Keratinocyte (primary cell): Measurements from ENCODE around the gene RAPGEF4. TPM values are rescaled to one million over a fixed set of nuclear protein-coding genes. Genes with fewer than 3 reads are reported as not detected.

Experiments
- DNase-seq: peaks from one replicate; pipeline ENCODE4 v3.0.0-alpha.2; 2011; ENCODE audit warnings: low read depth, missing footprints, low spot score
- FAIRE-seq: peaks from 2 replicates; lab custom pipeline; 2011; peaks lifted over from hg19 to GRCh38; lab: Jason Lieb, UNC
- H2AFZ ChIP-seq: 2 replicates; pipeline ENCODE4 v1.6.0; 2012; ENCODE audit warnings: low read length, control low read depth, inconsistent platforms; ENCODE audit not compliant: control insufficient read depth
- H3K27ac ChIP-seq: 2 replicates; pipeline ENCODE4 v1.5.1; 2011; ENCODE audit warnings: low read length; ENCODE audit not compliant: control insufficient read depth, insufficient read depth
- H3K27me3 ChIP-seq: 3 replicates; pipeline ENCODE4 v1.6.0; 2011; ENCODE audit warnings: low read length; ENCODE audit not compliant: control insufficient read depth, insufficient read depth; ENCODE audit errors: extremely low read depth
- H3K36me3 ChIP-seq, 2 experiments: 2 replicates in 1 of 2; 3 replicates in 1 of 2; pipeline ENCODE4 v1.5.1; 2011; ENCODE audit warnings: low read length in 2 of 2, mild to moderate bottlenecking in 1 of 2; ENCODE audit not compliant: control insufficient read depth in 2 of 2, insufficient read depth in 2 of 2; ENCODE audit errors: extremely low read depth in 1 of 2
- H3K4me1 ChIP-seq: 3 replicates; pipeline ENCODE4 v1.5.1; 2011; ENCODE audit warnings: low read length; ENCODE audit not compliant: control insufficient read depth, insufficient read depth; ENCODE audit errors: extremely low read depth
- H3K4me2 ChIP-seq: 3 replicates; pipeline ENCODE4 v1.6.0; 2011; ENCODE audit warnings: low read depth, low read length; ENCODE audit not compliant: control insufficient read depth, insufficient read depth; ENCODE audit errors: extremely low read depth
- H3K4me3 ChIP-seq, 3 experiments: fragments of 200-600 bp in 1 of 3; sonication (generic) in 1 of 3; 2 replicates in 2 of 3; 3 replicates in 1 of 3; pipeline ENCODE4 v1.5.1; 2011 to 2016; ENCODE audit warnings: low read length in 3 of 3, mild to moderate bottlenecking in 3 of 3, control low read depth in 2 of 3, inconsistent platforms in 1 of 3, low read depth in 1 of 3, mixed read lengths in 1 of 3, mixed run types in 1 of 3, moderate library complexity in 1 of 3; ENCODE audit not compliant: control insufficient read depth in 2 of 3, insufficient read depth in 2 of 3; ENCODE audit errors: extremely low read depth in 1 of 3
- H3K79me2 ChIP-seq: 2 replicates; pipeline ENCODE4 v1.6.0; 2012; ENCODE audit warnings: low read length; ENCODE audit not compliant: control insufficient read depth, insufficient read depth
- H3K9ac ChIP-seq: 3 replicates; pipeline ENCODE4 v1.6.0; 2011; ENCODE audit warnings: low read length; ENCODE audit not compliant: control insufficient read depth, insufficient read depth; ENCODE audit errors: extremely low read depth
- H3K9me1 ChIP-seq: 3 replicates; pipeline ENCODE4 v1.6.0; 2011; ENCODE audit warnings: low read length; ENCODE audit not compliant: control insufficient read depth, insufficient read depth; ENCODE audit errors: extremely low read depth
- H3K9me3 ChIP-seq: 2 replicates; pipeline ENCODE4 v1.5.1; 2012; ENCODE audit warnings: low read depth, low read length; ENCODE audit not compliant: control insufficient read depth
- H4K20me1 ChIP-seq: 3 replicates; pipeline ENCODE4 v1.6.0; 2011; ENCODE audit warnings: low read length; ENCODE audit not compliant: control insufficient read depth, insufficient read depth; ENCODE audit errors: extremely low read depth
- EZH2 ChIP-seq: IDR thresholded peaks from one replicate; pipeline ENCODE4 v1.6.1; 2012; ENCODE audit warnings: inconsistent platforms, mild to moderate bottlenecking, low read length, moderate library complexity
- dilution Hi-C: fragments of 300-500 bp; cut with MboI; formaldehyde crosslinking; loops from one replicate; pipeline ENCODE4 v1.7.0; 2020; ENCODE audit warnings: low sequenced_read_pairs; ENCODE audit not compliant: extremely low pct_ligation_motif_present
- polyA plus RNA-seq, 5 experiments: library from polyadenylated mRNA; depleted of rRNA in 3 of 5; stranded (reverse) in 3 of 5; stranded (forward) in 1 of 5; unstranded in 1 of 5; fragments of >200 nt; gene quantifications; 1 replicate in 1 of 5; 2 replicates in 3 of 5; 3 replicates in 1 of 5; pipeline versions ENCODE4 v1.2.1 to v1.2.3, GENCODE V29; 2011 to 2012; ENCODE audit warnings: missing spikeins in 2 of 5, low read depth in 1 of 5, low replicate concordance in 1 of 5
- TF ChIP-seq, protein P1 (sequence below), 3 experiments: IDR thresholded peaks in 1 of 3; conservative IDR thresholded peaks in 1 of 3; optimal IDR thresholded peaks in 1 of 3; 2 replicates in 2 of 3; 3 replicates in 1 of 3; pipeline versions ENCODE3 to v1.5.1; 2011; ENCODE audit warnings: low read length in 3 of 3, mild to moderate bottlenecking in 3 of 3, moderate library complexity in 2 of 3, control low read depth in 1 of 3, inconsistent platforms in 1 of 3; ENCODE audit not compliant: insufficient read depth in 2 of 3; ENCODE audit errors: extremely low read depth in 1 of 3

Gene RAPGEF4
- polyA plus RNA-seq, 1 donor (not counting 4 experiments of a cell fraction or from before 2014, with no cell fraction given): 1.6 TPM

DNA sequence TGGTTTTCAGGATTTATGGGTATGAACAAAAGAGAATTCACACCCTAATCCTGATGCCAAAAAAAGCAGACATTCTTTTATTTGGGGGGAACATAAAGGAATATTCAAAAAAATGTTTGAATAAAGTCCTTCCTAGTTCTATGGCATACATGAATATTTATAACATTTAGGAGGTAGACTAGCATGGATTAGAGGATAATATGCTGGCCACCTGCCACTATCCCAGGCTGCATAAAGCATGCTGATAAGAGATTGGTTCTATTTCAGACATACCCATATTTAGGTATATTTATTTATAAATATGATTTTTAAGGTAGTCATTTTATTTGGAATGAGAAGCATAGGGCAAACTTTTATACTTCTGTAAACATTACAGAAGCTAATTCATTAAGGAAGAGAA, 305.1 kb downstream of the RAPGEF4 start:
- TF ChIP-seq, protein P1, sequence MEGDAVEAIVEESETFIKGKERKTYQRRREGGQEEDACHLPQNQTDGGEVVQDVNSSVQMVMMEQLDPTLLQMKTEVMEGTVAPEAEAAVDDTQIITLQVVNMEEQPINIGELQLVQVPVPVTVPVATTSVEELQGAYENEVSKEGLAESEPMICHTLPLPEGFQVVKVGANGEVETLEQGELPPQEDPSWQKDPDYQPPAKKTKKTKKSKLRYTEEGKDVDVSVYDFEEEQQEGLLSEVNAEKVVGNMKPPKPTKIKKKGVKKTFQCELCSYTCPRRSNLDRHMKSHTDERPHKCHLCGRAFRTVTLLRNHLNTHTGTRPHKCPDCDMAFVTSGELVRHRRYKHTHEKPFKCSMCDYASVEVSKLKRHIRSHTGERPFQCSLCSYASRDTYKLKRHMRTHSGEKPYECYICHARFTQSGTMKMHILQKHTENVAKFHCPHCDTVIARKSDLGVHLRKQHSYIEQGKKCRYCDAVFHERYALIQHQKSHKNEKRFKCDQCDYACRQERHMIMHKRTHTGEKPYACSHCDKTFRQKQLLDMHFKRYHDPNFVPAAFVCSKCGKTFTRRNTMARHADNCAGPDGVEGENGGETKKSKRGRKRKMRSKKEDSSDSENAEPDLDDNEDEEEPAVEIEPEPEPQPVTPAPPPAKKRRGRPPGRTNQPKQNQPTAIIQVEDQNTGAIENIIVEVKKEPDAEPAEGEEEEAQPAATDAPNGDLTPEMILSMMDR (optimal IDR thresholded peaks at IDR 0.05 in 1 of 3, IDR thresholded peaks at IDR 0.05 in 1 of 3, conservative IDR thresholded peaks at IDR 0.05 in 1 of 3; ENCODE audit: extremely low read depth in 1 of 3, insufficient read depth in 2 of 3, low read length in 3 of 3): no peak
- TF ChIP-seq EZH2: no peak
- Histone ChIP-seq H3K9ac (no peak overlapping the region), H3K36me3 (no peaks in the 10 kb centered on the region), H3K27ac (no peak overlapping the region), H3K4me3 (no peak overlapping the region), H3K4me1 (no peaks in the 10 kb centered on the region), H3K4me2 (no peak overlapping the region), H3K27me3 (no peaks in the 10 kb centered on the region), H3K9me1 (no peaks in the 10 kb centered on the region), H4K20me1 (no peaks in the 10 kb centered on the region), H3K79me2 (no peaks in the 10 kb centered on the region), H3K9me3 (no peaks in the 10 kb centered on the region), H2AFZ (no peak overlapping the region)
- FAIRE-seq (no peak), DNase-seq (no peak)
- dilution Hi-C loops: loop anchor here (25.0 kb wide), 1 partner anchor 147 kb away; no protein-coding TSS in a partner anchor

DNA sequence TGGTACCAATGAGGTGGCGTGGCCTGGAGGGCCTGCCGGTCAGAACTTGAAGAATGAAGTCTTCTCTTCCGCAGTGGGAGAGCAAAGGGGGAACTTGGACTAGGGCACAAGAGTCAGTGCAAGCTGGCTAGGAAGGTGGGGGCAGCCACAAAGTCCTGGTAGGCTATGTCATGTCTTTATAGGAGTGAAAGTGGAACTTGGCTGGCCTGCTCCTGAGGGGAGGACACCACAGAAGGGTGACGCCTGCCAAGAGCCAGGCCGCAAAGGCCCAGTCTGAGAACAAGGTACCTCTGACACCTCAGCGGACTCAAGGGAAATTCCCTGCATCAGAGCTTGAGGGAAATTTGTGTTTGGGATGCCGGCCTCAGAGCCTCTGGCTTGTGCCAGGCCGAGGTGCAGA, 307.8 kb downstream of the RAPGEF4 start:
- H3K27me3 ChIP-seq: no peaks in the 10 kb centered on the region
- DNase-seq (no peak), FAIRE-seq (no peak)
- TF ChIP-seq, protein P1 (optimal IDR thresholded peaks at IDR 0.05 in 1 of 3, IDR thresholded peaks at IDR 0.05 in 1 of 3, conservative IDR thresholded peaks at IDR 0.05 in 1 of 3; ENCODE audit: extremely low read depth in 1 of 3, insufficient read depth in 2 of 3, low read length in 3 of 3): no peak
- TF ChIP-seq EZH2: no peak
- no peak overlapping the region for H3K4me2 ChIP-seq
- no peak overlapping the region for H3K4me3 ChIP-seq
- H3K9me1 ChIP-seq: no peaks in the 10 kb centered on the region
- no peaks in the 10 kb centered on the region for H3K36me3 ChIP-seq
- peaks cover 8% of the 10 kb centered on the region for H3K4me1 ChIP-seq
- dilution Hi-C loops: loop anchor here (25.0 kb wide), 1 partner anchor 144 kb away; no protein-coding TSS in a partner anchor
- no peaks in the 10 kb centered on the region for H3K9me3 ChIP-seq
- no peak overlapping the region for H3K27ac ChIP-seq
- no peaks in the 10 kb centered on the region for H4K20me1 ChIP-seq
- H2AFZ ChIP-seq: no peak overlapping the region
- no peak overlapping the region for H3K9ac ChIP-seq
- H3K79me2 ChIP-seq: no peaks in the 10 kb centered on the region
